K562 (cell line): ENCODE measurements around the gene TRIM36. TPM values are rescaled to one million over a fixed set of nuclear protein-coding genes. Genes with fewer than 3 reads are reported as not detected.

Source experiments
- ARHGAP35 ChIP-seq: fragments of 450-650 bp; IDR thresholded peaks from 2 replicates; pipeline ENCODE4 v1.6.1; 2018; ENCODE audit not compliant: partially characterized antibody
- ARID1B ChIP-seq: fragments of 450-650 bp; IDR thresholded peaks from 2 replicates; pipeline ENCODE4 v1.6.1; 2016; ENCODE audit warnings: antibody characterized with exemption, mild to moderate bottlenecking, inconsistent platforms
- BMI1 ChIP-seq: fragments of 150-350 bp; IDR thresholded peaks from 2 replicates; pipeline ENCODE4 v1.6.1; 2014; ENCODE audit warnings: low read length
- CBX3 ChIP-seq, 2 experiments: IDR thresholded peaks; 1 replicate in 1 of 2; 2 replicates in 1 of 2; pipeline ENCODE4 v1.6.1; 2012; ENCODE audit warnings: inconsistent platforms in 2 of 2, low read length in 2 of 2, borderline replicate concordance in 1 of 2, control low read depth in 1 of 2
- CREB3L1 ChIP-seq: fragments of 450-650 bp; IDR thresholded peaks from 2 replicates; pipeline ENCODE4 v1.6.1; 2014; ENCODE audit warnings: low read depth, mild to moderate bottlenecking, moderate library complexity, borderline replicate concordance
- MAX ChIP-seq: sonication (generic); formaldehyde crosslinking; IDR thresholded peaks from 2 replicates; pipeline ENCODE4 v1.9.0; 2022; ENCODE audit warnings: mild to moderate bottlenecking, missing genetic modification reagents
- MIER1 ChIP-seq: fragments of 450-650 bp; IDR thresholded peaks from 2 replicates; pipeline ENCODE4 v1.6.1; 2016; ENCODE audit warnings: antibody characterized with exemption, mild to moderate bottlenecking, low read depth
- RB1 ChIP-seq: fragments of 450-650 bp; IDR thresholded peaks from 2 replicates; pipeline ENCODE4 v1.6.1; 2017; ENCODE audit warnings: low read depth, mild to moderate bottlenecking
- ZFP36 ChIP-seq: fragments of 150-350 bp; IDR thresholded peaks from 2 replicates; pipeline ENCODE4 v1.6.1; 2018; ENCODE audit warnings: low read length, low read depth; ENCODE audit not compliant: partially characterized antibody
- ZNF23 ChIP-seq: fragments of 250-450 bp; sonication (Bioruptor Pico); IDR thresholded peaks from 2 replicates; pipeline ENCODE4 v1.4.0; 2020; ENCODE audit warnings: mild to moderate bottlenecking
- ZNF324 ChIP-seq: fragments of 250-450 bp; sonication (Bioruptor Pico); IDR thresholded peaks from 2 replicates; pipeline ENCODE4 v1.4.0; 2020; ENCODE audit warnings: mild to moderate bottlenecking
- ZNF354B ChIP-seq: fragments of 250-450 bp; sonication (Bioruptor Pico); IDR thresholded peaks from 2 replicates; pipeline ENCODE4 v1.4.0; 2020
- ZNF436 ChIP-seq: fragments of 250-450, 450-650 bp; sonication (Bioruptor Pico); formaldehyde crosslinking; IDR thresholded peaks from 2 replicates; pipeline ENCODE4 v1.7.0; 2020; ENCODE audit warnings: mild to moderate bottlenecking
- polyA plus RNA-seq, 8 experiments: library from polyadenylated mRNA; depleted of rRNA in 4 of 8; stranded (reverse) in 5 of 8; unstranded in 3 of 8; fragments of >200 nt; fragmentation: Nextera tagmentation in 2 of 8; fragmentation: Illumina TruSeq in 1 of 8; extraction: Ambion mirVana in 2 of 8; extraction: Trizol in 1 of 8; gene quantifications; 2 replicates each; pipeline versions ENCODE4 v1.2.1 to v1.2.3, GENCODE V29; 2011 to 2014; ENCODE audit warnings: inconsistent platforms in 1 of 8, missing spikeins in 1 of 8
- total RNA-seq, 7 experiments: library from RNA; depleted of rRNA in 6 of 7; stranded (reverse); fragments of >200 nt in 6 of 7; fragmentation: Illumina TruSeq in 2 of 7; extraction: Trizol in 2 of 7; gene quantifications; 2 replicates each; pipeline versions ENCODE4 v1.2.1 to v1.2.3, GENCODE V29; 2011 to 2021; ENCODE audit warnings: low replicate concordance in 1 of 7
- TF ChIP-seq, protein P1 (sequence below): fragments of 450-650 bp; IDR thresholded peaks from 2 replicates; pipeline ENCODE4 v1.6.1; 2017; ENCODE audit warnings: mild to moderate bottlenecking, moderate library complexity
- TF ChIP-seq, protein P2 (sequence below): fragments of 450-650 bp; IDR thresholded peaks from 2 replicates; pipeline ENCODE4 v1.6.1; 2016; ENCODE audit warnings: low read depth

Gene TRIM36
- total and polyA plus RNA-seq, 9 of the 15 experiments (the other 6 are each of a cell fraction or from before 2014, with no cell fraction given), result 0.10 to 0.71 (median 0.31) TPM

GRCh38 chr5:115169487-115170133, at the start of gene TRIM36 (continued):
- TF ChIP-seq, protein P1, sequence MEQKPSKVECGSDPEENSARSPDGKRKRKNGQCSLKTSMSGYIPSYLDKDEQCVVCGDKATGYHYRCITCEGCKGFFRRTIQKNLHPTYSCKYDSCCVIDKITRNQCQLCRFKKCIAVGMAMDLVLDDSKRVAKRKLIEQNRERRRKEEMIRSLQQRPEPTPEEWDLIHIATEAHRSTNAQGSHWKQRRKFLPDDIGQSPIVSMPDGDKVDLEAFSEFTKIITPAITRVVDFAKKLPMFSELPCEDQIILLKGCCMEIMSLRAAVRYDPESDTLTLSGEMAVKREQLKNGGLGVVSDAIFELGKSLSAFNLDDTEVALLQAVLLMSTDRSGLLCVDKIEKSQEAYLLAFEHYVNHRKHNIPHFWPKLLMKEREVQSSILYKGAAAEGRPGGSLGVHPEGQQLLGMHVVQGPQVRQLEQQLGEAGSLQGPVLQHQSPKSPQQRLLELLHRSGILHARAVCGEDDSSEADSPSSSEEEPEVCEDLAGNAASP, result no peak
- TF ChIP-seq ARID1B, result peak; percentile 8; the same call in 1 of the 2 replicates
- peak; percentile 78; the same call in 1 of the 2 replicates for TF ChIP-seq BMI1
- peak; percentile 69 for TF ChIP-seq MAX
- no peak for TF ChIP-seq ZNF23
- no peak for TF ChIP-seq ZNF354B (CRISPR knock-in tag)
- no peak for TF ChIP-seq ZFP36
- no peak for TF ChIP-seq ZNF324 (CRISPR knock-in tag)
- peak; percentile 36; the same call in 1 of the 2 replicates for TF ChIP-seq CREB3L1
- no peak for TF ChIP-seq ARHGAP35
- TF ChIP-seq RB1, result peak; percentile 92
- TF ChIP-seq CBX3 (IDR thresholded peaks at IDR 0.05; ENCODE audit: borderline replicate concordance in 1 of 2, low read length in 2 of 2), result no peak; a peak in 1 of 3 replicates
- no peak for TF ChIP-seq ZNF436 (CRISPR knock-in tag)
- TF ChIP-seq, protein P2, sequence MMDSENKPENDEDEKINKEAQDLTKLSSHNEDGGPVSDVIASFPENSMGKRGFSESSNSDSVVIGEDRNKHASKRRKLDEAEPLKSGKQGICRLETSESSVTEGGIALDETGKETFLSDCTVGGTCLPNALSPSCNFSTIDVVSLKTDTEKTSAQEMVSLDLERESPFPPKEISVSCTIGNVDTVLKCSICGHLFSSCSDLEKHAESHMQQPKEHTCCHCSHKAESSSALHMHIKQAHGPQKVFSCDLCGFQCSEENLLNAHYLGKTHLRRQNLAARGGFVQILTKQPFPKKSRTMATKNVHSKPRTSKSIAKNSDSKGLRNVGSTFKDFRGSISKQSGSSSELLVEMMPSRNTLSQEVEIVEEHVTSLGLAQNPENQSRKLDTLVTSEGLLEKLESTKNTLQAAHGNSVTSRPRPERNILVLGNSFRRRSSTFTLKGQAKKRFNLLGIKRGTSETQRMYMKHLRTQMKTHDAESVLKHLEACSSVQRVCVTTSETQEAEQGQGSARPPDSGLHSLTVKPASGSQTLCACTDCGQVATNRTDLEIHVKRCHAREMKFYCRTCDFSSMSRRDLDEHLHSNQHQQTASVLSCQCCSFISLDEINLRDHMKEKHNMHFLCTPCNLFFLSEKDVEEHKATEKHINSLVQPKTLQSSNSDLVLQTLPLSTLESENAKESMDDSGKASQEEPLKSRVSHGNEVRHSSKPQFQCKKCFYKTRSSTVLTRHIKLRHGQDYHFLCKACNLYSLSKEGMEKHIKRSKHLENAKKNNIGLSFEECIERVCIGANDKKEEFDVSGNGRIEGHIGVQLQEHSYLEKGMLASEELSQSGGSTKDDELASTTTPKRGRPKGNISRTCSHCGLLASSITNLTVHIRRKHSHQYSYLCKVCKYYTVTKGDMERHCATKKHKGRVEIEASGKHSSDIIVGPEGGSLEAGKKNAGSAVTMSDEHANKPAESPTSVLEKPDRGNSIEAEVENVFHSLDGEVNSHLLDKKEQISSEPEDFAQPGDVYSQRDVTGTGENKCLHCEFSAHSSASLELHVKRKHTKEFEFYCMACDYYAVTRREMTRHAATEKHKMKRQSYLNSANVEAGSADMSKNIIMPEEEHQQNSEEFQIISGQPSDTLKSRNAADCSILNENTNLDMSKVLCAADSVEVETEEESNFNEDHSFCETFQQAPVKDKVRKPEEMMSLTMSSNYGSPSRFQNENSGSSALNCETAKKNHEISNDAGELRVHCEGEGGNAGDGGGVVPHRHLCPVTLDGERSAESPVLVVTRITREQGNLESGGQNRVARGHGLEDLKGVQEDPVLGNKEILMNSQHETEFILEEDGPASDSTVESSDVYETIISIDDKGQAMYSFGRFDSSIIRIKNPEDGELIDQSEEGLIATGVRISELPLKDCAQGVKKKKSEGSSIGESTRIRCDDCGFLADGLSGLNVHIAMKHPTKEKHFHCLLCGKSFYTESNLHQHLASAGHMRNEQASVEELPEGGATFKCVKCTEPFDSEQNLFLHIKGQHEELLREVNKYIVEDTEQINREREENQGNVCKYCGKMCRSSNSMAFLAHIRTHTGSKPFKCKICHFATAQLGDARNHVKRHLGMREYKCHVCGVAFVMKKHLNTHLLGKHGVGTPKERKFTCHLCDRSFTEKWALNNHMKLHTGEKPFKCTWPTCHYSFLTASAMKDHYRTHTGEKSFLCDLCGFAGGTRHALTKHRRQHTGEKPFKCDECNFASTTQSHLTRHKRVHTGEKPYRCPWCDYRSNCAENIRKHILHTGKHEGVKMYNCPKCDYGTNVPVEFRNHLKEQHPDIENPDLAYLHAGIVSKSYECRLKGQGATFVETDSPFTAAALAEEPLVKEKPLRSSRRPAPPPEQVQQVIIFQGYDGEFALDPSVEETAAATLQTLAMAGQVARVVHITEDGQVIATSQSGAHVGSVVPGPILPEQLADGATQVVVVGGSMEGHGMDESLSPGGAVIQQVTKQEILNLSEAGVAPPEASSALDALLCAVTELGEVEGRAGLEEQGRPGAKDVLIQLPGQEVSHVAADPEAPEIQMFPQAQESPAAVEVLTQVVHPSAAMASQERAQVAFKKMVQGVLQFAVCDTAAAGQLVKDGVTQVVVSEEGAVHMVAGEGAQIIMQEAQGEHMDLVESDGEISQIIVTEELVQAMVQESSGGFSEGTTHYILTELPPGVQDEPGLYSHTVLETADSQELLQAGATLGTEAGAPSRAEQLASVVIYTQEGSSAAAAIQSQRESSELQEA, result no peak
- TF ChIP-seq MIER1, result no peak
